DMS114 treated with DMSO at 0.1 percent for 48 hours (cell line): Measurements from ENCODE around the gene LENEP.
"Not testable (repeated sequence)": the region's sequence is repeated elsewhere in the genome, so short reads cannot be mapped to it uniquely, and the experiment has no call there.

Source experiments
- DNase-seq: peaks from one replicate; lab custom pipeline; 2025; ENCODE audit not compliant: unreplicated experiment; lab: John Stamatoyannopoulos, UW

The LENEP gene

DNA sequence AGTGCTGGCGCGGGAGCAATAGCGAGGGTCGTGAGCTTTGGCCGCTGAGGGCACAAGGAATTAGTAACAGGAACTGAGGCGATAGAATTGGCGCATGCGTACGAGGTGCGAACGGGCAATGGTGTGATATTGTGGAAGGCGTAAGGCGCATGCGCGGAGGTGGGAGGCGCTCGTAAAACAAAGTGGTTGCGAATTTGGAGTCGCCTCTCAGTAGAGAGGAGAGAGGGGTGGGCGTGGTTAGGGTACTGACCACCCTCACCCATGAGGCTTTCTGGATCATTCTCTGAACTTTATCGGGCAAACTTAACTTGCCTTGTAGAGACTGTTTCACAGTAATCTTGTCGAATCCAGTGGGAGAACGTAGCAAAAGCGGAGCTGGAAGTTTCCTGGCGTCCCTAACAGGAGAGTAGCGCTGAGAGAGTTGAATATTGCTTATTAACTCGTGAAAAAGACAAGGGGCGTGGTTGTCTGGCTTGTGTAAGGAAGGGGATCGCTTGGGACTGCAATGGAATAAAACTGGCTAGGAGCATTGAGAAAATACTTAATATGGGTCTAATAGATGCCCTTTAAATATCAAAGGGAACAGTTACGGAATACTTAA, 18.5 kb upstream of the LENEP start:
- peak; percentile 100 for DNase-seq

DNA sequence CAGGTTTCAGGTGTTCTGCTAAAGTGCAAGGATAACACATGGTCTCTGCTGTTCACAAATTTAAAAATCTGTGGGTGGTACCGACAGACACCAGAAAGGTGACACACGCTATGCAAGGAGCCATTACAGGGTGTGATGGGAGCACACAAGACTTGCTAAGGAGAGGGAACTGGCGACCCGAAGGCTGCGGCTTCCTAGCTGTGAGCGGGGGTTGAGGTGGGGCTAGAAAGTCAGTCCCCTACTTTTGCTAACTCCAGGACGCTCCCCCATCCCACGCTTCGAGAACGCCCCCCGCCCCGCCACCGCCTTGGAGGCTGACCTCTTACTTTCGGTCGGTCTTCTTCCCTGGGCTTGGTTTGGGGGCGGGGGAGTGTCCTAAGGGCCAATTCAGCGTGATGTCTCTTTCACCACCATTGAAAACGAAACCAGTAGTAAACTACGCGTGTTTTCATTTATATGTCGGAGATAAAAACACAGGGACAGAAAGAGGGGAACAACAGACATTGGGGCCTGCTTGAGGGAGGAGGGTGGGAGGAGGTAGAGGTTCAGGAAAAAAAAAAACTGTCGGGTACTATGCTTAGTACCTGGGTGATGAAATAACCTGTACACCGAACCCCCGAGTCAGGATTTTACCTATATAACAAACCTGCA, 17.9 kb upstream of the LENEP start:
- peak; percentile 44 for DNase-seq

DNA sequence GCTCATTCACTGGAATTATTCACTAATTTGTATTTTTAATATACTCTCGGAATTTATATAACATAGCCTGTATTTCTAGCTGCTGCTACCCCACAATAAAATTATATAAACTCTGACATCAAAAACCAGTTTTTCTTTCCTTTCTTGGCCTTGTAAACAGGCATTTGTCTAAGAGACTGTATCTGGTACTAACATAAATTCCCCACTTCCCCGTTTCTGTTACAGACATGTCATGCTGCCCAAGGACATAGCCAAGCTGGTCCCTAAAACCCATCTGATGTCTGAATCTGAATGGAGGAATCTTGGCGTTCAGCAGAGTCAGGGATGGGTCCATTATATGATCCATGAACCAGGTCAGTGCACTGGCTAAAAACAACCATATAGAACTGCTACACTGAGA, 15.6 kb upstream of the LENEP start:
- not testable (repeated sequence) for DNase-seq

DNA sequence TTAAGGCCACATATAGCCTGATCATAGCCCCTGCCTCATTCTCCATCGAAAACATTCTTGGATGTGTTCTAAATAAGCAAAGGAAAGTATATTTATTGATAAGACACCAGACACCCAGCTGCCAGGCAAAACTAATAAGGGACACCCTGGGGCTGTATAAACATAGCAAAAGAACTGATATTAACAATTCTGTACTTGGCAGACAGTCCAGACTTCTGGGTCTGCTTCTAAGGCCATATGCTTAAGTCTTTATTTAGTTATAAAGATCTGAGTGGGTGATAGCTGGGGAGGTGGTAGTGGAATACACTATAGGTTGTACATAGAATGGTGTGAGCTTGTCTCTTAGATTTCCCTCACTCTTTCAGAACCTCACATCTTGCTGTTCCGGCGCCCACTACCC, 15.0 kb upstream of the LENEP start:
- DNase-seq = no peak

DNA sequence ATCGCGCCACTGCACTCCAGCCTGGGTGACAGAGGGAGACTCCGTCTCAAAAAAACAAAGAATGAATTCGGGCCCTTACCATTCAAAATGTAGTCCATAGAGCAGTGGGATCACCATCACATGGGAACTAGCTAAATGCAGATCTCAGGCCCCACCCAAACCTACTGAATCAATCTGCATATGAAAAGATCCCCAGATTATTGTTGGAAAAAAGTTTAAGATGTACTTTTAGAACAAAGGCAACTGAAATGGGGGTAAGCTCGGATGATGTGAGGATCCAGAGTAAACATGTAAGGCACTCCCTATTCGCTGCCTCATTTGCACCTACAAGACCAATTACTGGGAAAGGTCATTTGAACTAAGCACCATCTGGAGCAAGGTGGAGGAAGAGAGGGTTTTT, 11.0 kb upstream of the LENEP start:
- DNase-seq = no peak

DNA sequence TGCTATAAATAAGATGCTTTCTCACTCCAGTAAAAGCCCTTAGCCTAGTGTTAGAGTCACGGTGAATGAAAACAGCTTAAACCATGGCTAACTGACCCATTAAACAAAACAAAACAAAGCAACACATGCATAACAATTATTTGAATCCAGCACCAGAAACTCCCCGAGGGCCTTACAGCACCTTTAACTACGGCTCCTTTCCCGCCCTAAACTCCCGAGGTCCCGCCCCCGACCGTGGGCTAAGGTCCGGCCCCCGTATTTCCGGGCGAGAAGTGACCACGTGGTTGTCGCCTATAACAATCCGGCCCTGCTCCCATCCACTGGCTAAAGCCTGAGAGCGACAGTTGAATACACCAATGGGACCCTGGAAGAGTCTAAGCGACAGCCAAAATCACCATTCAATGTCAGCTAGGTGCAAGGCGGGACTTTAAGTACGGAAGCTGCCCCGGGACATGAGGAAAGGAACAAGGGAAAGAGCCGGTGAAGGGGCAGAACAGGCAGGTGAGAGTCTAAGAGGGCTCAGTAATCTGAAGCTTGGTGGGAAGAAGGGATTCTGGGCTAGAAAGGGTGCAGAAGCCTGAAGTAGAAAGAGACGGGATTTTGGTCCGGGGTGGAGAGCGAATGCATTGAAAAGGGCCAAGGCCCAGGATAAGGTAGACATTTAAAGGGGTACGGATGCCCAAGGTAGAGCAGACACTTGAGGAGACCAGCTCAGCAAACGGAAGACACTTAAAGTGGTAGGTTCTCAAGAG, 10.3 kb upstream of the LENEP start, which contains the start of gene FLAD1:
TSS of gene FLAD1 (plus strand) at position 448 of the 752 bp plus-strand sequence. CDS start 351 bp downstream, outside the sequence.
- DNase-seq = peak; percentile 100

DNA sequence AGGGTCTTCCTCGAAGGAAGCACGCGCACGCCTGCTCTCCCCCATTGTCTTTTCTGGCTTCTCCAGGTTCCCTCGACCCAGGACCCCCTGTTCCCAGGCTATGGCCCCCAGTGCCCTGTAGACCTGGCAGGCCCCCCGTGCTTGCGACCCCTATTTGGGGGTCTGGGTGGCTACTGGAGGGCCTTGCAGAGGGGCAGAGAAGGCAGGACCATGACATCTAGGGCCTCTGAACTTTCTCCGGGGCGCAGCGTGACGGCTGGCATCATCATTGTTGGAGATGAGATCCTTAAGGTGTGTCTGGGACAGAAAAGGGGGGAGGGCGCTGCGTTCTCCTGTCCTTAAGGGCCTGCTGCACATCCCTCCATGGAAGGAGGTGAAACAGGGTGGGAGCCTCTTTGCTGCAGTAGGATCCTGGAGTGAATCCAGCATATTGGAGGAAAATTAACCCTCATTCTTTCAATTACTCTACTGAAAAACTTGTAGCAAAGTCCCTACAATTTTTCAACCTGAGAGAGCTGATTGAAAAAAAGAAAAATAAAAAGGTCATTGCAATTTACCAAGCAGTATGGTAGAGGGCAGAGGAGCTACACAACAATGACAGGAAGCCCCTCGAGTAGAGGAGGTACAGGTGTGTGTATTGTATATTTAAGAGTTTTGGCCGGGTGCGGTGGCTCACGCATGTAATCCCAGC, 9.5 kb upstream of the LENEP start:
- DNase-seq = no peak

DNA sequence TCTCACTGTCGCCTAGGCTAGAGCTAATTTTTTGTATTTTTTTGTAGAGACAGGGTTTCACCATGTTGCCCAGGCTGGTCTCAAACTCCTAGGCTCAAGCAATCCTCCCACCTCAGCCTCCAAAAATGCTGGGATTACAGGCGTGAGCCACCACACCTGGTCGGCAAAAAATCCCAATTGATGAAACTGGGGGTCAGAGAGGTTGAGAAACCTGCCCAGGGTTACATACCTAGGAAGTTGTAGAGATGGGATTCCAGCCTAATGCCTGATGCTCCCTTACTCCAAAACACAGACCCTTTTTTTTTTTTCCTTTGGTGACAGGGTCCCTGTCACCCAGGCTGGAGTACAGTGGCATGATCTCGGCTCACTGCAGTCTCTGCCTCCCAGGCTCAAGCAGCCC, 6.7 kb upstream of the LENEP start:
- not testable (repeated sequence) for DNase-seq

DNA sequence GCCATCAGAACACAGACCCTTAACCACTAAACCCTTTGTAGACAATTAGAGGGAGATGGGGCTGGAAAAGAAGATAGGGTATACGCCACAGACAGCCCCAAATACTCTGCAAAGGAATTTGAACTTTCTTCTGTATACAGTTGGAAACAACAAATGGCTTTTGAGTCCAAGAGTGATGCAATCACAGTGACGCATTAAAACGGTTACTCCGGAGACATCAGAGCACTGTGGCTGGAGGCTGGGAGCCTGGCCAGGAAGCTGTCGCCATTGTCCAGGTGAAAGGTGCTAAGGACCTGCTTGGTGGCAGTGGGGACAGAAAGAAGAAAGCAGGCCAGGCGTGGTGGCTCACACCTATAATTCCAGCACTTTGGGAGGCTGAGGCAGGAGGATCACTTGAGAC, 6.1 kb upstream of the LENEP start:
- DNase-seq = no peak

DNA sequence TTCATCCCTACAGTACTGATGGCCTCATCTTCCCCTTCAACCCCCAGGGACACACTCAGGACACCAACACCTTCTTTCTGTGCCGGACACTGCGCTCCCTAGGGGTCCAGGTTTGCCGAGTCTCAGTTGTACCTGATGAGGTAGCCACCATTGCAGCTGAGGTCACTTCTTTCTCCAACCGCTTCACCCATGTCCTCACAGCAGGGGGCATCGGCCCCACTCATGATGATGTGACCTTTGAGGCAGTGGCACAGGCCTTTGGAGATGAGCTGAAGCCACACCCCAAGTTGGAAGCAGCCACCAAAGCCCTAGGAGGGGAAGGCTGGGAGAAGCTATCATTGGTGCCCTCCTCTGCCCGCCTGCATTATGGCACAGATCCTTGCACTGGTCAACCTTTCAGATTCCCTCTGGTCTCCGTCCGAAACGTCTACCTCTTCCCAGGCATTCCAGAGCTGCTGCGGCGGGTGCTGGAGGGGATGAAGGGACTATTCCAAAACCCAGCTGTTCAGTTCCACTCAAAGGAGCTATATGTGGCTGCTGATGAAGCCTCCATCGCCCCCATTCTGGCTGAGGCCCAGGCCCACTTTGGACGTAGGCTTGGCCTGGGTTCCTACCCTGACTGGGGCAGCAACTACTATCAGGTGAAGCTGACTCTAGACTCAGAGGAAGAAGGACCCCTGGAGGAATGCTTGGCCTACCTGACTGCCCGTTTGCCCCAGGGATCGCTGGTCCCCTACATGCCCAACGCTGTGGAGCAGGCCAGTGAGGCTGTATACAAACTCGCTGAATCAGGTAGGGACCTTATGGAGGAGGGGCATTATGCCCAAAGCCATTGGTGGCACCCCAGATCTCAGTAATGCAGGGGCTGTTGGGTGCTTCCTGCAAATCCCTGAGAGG, 5.1 kb upstream of the LENEP start:
- DNase-seq = no peak

DNA sequence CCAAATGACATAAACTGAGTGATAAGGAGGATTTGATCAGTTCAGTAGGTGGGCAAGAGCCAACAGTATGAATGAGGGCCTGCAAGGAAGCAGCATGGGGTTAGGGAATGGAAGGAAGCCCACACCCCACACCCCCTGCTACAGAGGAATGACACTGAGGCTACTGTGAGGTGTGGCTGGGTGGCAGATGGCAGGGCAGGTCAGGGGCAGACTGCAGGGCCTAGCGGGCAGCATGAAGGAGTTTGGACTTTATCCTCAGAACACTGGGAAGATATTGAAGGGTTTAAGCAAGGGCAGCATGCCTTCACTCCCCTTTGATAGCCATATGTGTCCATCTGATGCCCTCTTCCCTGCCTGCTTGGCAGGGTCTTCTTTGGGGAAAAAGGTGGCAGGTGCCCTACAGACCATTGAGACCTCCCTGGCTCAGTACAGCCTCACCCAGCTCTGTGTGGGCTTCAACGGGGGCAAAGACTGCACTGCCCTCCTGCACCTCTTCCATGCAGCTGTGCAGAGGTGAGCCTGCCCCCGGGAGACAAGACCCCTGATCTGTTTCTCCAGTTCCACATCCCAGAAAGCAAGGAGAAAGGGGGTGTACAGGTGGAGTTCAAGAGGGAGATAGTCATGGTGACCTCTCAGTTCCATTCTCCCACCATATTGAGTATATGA, 4.1 kb upstream of the LENEP start:
- DNase-seq = no peak

DNA sequence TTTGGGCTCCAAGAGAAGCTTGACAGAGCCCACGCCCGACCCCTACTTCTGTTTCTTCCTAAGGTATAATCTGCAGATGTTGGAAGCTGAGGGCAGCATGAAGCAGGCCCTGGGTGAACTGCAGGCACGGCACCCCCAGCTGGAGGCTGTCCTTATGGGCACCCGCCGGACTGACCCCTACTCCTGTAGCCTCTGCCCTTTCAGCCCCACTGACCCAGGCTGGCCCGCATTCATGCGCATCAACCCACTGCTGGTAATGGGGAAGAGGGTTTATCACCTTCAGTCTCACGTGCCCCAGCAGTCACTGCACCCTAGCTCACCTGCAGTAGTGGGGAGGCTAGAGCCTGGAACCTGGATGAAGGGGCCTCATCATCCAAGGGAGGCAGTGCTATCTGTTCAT, 3.1 kb upstream of the LENEP start:
- DNase-seq = no peak

DNA sequence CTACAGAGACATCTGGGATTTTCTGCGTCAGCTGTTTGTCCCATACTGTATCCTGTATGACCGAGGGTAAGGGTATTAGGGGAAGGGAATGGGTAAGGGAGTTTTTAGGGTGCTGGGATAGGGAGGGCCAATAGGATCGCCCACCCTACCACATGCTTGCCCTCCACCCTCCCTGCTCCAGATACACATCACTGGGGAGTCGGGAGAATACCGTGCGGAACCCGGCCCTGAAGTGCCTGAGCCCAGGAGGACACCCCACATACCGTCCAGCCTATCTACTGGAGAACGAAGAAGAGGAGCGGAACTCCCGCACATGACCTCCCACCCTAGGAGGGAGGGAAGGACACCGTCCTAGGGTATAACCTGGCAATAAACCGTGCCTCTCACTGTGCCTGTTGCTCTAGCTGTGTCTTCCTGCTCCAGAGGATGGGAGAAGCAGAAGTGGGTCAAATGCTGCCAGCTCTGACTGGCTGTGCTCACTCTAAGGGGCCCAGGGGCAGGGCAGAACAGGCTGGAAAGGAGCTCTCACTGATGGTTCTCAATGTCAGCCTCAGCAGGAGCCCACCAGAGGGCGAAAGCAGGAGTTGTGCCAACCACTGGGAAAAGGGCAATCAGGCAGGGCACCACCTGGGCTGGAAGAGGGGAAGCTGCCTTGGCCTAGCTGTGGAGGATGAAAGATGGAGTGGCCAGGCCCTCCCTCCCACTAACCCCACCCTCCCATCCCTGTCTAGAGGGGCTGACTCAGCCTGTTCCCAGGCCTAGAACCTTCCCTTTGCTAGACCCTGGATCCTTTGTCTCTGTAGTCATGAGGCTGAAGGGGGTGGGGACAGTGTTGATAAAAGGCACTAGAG, 440 bp upstream of the LENEP start:
- DNase-seq = peak; percentile 26

DNA sequence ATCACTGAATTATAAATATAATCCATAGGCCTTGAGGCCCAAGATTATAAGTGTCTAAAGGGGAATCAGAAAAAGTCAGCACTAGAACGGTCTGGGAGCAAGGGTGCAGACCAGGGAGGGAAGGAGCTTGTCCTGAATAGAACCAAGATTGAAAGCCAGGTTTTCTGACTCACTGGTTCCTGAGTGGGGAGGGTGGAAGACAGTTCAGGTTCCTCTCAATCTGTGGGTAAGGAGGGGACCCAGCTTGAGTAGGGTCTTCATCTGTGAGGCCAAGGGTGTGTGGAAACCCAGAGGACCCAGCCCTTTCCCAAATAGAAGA, 842 bp downstream of the LENEP start:
- DNase-seq = no peak

DNA sequence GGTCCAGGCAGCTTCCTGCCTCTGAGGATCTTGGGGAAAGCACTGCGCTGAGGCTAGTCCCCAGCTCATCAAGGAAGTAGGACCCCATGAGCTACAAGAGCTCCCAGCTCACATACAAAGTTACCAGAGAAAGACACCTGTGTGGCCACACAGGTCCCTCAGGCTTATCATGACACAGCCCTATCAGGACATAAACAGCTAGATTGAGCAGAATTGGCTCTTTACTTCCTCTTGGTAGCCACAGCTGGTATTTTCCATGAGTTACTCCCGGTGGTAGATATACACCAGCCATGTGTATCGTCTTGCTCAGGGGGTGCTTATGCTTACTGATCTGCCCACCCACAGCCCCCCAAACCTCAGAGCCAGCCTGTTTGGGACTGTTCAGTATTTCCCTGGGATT, 1.2 kb downstream of the LENEP start:
- no peak for DNase-seq

DNA sequence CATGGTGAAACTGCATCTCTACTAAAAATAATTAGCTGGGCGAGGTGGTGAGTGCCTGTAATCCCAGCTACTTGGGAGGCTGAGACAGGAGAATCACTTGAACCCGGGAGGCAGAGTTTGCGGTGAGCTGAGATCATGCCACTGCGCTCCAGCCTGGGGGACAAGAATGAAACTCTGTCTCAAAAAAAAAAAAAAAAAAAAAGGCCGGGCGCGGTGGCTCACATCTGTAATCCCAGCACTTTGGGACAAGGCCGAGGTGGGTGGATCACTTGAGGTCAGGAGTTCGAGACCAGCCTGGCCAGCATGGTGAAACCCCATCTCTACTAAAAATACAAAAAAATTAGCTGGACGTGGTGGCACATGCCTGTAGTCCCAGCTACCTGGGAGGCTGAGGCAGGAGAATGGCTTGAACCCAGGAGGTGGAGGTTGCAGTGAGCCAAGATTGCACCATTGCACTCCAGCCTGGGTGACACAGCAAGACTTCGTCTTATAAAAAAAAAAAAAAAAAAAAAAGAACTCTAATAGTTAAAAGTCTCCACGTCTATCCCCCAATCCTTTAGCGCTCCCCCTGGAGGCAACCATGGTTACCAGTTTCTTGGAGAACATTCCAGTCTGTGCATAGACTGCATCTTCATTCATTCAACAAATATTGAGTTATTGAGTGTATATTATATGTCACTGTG, 2.1 kb downstream of the LENEP start:
- peak; percentile 58 for DNase-seq

DNA sequence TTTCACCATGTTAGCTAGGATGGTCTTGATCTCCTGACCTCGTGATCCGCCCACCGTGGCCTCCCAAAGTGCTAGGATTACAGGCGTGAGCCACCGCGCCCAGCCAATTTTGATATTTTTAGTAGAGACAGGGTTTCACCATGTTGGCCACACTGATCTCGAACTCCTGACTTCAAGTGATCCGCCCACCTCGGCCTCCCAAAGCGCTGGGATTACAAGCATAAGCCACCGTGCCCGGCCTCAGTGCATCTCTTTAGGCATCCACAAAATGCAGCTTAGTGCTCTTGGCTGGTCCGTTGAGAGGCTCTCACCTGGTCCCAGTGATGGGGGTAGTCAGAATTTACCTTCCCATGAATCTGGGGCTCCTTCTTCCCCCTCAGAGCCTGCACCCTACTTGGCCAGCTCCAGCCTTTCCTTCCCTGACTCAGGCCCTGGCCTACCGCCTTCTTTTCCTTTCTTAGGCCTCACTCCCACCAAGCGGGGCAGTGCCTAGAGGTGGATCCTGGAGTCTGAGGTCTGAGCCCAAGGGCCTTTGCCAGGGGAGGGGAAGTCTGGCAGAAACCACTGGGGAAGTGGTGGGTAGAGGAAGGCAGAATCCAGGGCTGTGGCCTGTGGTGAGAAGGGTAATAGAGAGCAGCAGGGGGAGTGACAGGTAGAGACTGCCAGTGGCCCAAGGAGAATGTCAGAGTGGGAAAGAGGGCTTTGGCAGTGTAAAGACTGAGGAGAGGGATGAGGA, 3.7 kb downstream of the LENEP start:
- no peak for DNase-seq

DNA sequence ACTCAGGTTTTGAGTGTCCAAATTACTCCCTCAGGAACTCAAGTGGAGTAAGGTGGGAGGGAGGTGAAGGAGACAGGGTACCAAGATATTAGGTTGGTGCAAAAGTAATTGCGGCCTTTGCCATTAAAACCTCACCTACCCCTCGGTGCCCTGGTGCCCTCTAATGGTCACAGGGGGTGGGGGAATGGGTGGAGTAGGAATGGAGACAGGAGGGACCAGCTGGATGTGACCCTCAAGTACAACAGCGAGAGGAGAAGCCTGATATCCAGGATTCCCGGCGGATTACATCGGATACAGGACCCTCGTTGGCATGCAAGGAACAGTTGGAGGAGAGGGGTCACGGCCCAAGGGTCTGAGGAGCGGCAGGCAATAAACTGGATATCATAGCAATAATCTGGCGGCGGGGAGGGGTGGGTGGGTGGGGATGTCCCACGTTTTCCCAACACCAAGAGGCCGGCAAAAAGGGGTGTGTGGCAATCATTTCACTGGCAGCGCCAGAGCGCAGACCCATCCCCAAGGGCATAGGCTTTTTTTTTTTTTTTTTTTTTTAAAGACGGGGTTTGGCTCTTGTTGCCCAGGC, 4.9 kb downstream of the LENEP start:
- no peak for DNase-seq
